Bone marrow (tissue), 2 donors: ENCODE results near the gene ADAM22.
"Not testable (repeated sequence)": the region's sequence is repeated elsewhere in the genome, so short reads cannot be mapped to it uniquely, and the experiment has no call there.

Source experiments
- DNase-seq, 2 donors: peaks; one replicate each; lab custom pipeline; 2025; lab: John Stamatoyannopoulos, UW

ADAM22 gene

GRCh38 chr7:88111140-88111743, 177.2 kb downstream of the ADAM22 start:
- DNase-seq: no peak

GRCh38 chr7:88111954-88112471, 178.0 kb downstream of the ADAM22 start:
- no peak for DNase-seq

- DNase-seq: no peak
These were observed 181.3 kb downstream of the ADAM22 start for GRCh38 chr7:88115258-88115796.

- no peak for DNase-seq
These were observed 181.8 kb downstream of the ADAM22 start for GRCh38 chr7:88115816-88116215.

GRCh38 chr7:88116235-88116795, 182.3 kb downstream of the ADAM22 start:
- no peak for DNase-seq

- DNase-seq: no peak
These were observed 183.3 kb downstream of the ADAM22 start for GRCh38 chr7:88117325-88117724.

GRCh38 chr7:88121335-88121734, 187.3 kb downstream of the ADAM22 start:
- DNase-seq: no peak

GRCh38 chr7:88127637-88128290, 193.7 kb downstream of the ADAM22 start:
- no peak for DNase-seq

- no peak for DNase-seq
These were observed 198.7 kb downstream of the ADAM22 start for GRCh38 chr7:88132725-88133124.

- DNase-seq: no peak
These were observed 206.9 kb downstream of the ADAM22 start for GRCh38 chr7:88140947-88141346.

- no peak for DNase-seq
These were observed 207.4 kb downstream of the ADAM22 start for GRCh38 chr7:88141479-88141878.

- DNase-seq: no peak
These were observed 207.9 kb downstream of the ADAM22 start for GRCh38 chr7:88141953-88142352.

GRCh38 chr7:88146616-88147015, 212.6 kb downstream of the ADAM22 start:
- DNase-seq: no peak

- DNase-seq: no peak
These were observed 213.3 kb downstream of the ADAM22 start for GRCh38 chr7:88147341-88147740.

GRCh38 chr7:88147949-88148348, 213.9 kb downstream of the ADAM22 start:
- no peak for DNase-seq

GRCh38 chr7:88150033-88150432, 216.0 kb downstream of the ADAM22 start:
- no peak for DNase-seq

GRCh38 chr7:88151119-88151790, 217.2 kb downstream of the ADAM22 start:
- DNase-seq: no peak

- DNase-seq: no peak
These were observed 219.3 kb downstream of the ADAM22 start for GRCh38 chr7:88153378-88153777.

- no peak for DNase-seq
These were observed 221.7 kb downstream of the ADAM22 start for GRCh38 chr7:88155756-88156155.

GRCh38 chr7:88156356-88156755, 222.3 kb downstream of the ADAM22 start:
- DNase-seq: no peak

- not testable (repeated sequence) for DNase-seq
These were observed 225.7 kb downstream of the ADAM22 start for GRCh38 chr7:88159741-88160140.

GRCh38 chr7:88165697-88166096, 231.6 kb downstream of the ADAM22 start:
- no peak for DNase-seq

- DNase-seq: no peak
These were observed 233.2 kb downstream of the ADAM22 start for GRCh38 chr7:88167223-88167622.
